Thymus (tissue), 11 donors: ENCODE measurements around the gene COBL. TPM values are rescaled to one million over a fixed set of nuclear protein-coding genes. Genes with fewer than 3 reads are reported as not detected.

Source experiments
- DNase-seq, 9 donors: peaks; one replicate each; pipeline ENCODE4 v3.0.0-alpha.2; 2013; ENCODE audit warnings: low spot score in 9 of 9, low read depth in 6 of 9, missing footprints in 1 of 9
- H3K27ac ChIP-seq, 2 donors: one replicate each; pipeline ENCODE4 v1.5.1; 2013; ENCODE audit warnings: control low read depth in 1 of 2, low read depth in 1 of 2, low read length in 1 of 2, mild to moderate bottlenecking in 1 of 2, moderate library complexity in 1 of 2
- H3K27me3 ChIP-seq, 2 donors: one replicate each; pipeline ENCODE4 v1.5.1; 2013; ENCODE audit warnings: low read length in 1 of 2; ENCODE audit not compliant: control insufficient read depth in 2 of 2, insufficient read depth in 1 of 2
- H3K36me3 ChIP-seq, 2 donors: one replicate each; pipeline ENCODE4 v1.5.1; 2013; ENCODE audit warnings: low read length in 1 of 2, mild to moderate bottlenecking in 1 of 2, moderate library complexity in 1 of 2; ENCODE audit not compliant: control insufficient read depth in 2 of 2, insufficient read depth in 2 of 2
- H3K4me1 ChIP-seq, 2 donors: one replicate each; pipeline ENCODE4 v1.5.1; 2013; ENCODE audit warnings: low read length in 2 of 2; ENCODE audit not compliant: control insufficient read depth in 2 of 2, insufficient read depth in 2 of 2
- H3K4me3 ChIP-seq, 2 donors: one replicate each; pipeline ENCODE4 v1.5.1; 2013; ENCODE audit warnings: low read length in 2 of 2, control low read depth in 1 of 2, mild to moderate bottlenecking in 1 of 2
- H3K9me3 ChIP-seq, 2 donors: one replicate each; pipeline ENCODE4 v1.5.1; 2013; ENCODE audit warnings: low read length in 1 of 2, mild to moderate bottlenecking in 1 of 2; ENCODE audit not compliant: control insufficient read depth in 2 of 2, insufficient read depth in 1 of 2
- WGBS: extraction: QIAGEN DNeasy Blood & Tissue Kit; methylation state at CpG from one replicate; pipeline ENCODE4 v1.1.7; 2013; 5-methylcytosine and 5-hydroxymethylcytosine counted together
- polyA plus RNA-seq: library from polyadenylated mRNA; stranded (reverse); fragments of 200-250 nt; gene quantifications from one replicate; pipeline ENCODE4 v1.2.3, GENCODE V29; 2013
- total RNA-seq: library from RNA; stranded (reverse); fragments of 120-200 nt; gene quantifications from one replicate; pipeline ENCODE4 v1.2.4, GENCODE V29; 2013
- donor health status: healthy.

Gene COBL
- total and polyA plus RNA-seq, 2 donors: 0.66 to 2.0 TPM

DNA sequence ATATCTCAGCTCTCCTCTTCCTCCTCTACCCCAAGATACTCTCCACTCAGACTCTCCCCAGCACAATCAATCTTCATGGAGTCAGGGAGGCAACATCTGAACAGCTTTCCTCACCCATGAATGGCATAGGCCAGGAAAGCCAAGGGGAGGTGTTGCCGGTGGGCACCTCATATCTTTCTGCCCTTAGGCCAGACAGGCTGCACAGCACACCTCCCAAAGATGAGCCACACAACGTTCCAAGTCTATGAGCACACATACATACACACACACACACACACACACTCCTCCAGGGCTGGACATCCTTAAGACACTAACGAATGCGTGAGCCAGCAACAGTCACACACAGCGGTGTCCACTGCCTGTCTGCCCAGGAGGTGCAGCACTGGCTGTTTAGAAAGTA lies 17.7 kb downstream of the COBL start:
- 96% methylated on average over 5 of the region's 5 CpGs for WGBS
- Histone ChIP-seq H3K4me3 (no peak overlapping the region), H3K36me3 (no peaks in the 10 kb centered on the region), H3K4me1 (no peaks in the 10 kb centered on the region), H3K27ac (no peak overlapping the region), H3K27me3 (no peaks in the 10 kb centered on the region), H3K9me3 (no peaks in the 10 kb centered on the region)
- DNase-seq: no peak

DNA sequence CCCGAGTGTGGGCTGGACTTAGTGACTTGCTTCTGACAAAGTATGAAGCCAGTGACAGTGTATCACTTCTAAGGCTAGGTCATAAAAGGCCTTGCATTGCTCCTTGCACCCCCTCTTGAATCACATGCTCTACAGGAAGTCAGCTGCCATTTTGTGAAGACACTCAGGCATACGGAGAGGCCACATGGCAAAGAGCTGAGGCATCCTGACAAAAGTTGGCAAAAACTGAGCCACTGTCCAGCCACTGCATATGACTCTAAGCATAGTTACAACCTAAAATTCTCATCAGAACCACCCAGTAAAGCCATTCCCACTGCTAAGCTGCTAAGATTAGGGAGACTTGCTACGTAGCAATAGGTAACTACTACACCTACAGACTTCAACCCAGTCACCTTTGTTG lies 18.6 kb downstream of the COBL start:
- H3K27ac ChIP-seq: no peak overlapping the region
- no peak for DNase-seq
- no peaks in the 10 kb centered on the region for H3K4me1 ChIP-seq
- H3K36me3 ChIP-seq: no peaks in the 10 kb centered on the region
- no peak overlapping the region for H3K4me3 ChIP-seq
- no peaks in the 10 kb centered on the region for H3K27me3 ChIP-seq
- 98% methylated on average over 3 of the region's 3 CpGs for WGBS
- H3K9me3 ChIP-seq: no peaks in the 10 kb centered on the region

DNA sequence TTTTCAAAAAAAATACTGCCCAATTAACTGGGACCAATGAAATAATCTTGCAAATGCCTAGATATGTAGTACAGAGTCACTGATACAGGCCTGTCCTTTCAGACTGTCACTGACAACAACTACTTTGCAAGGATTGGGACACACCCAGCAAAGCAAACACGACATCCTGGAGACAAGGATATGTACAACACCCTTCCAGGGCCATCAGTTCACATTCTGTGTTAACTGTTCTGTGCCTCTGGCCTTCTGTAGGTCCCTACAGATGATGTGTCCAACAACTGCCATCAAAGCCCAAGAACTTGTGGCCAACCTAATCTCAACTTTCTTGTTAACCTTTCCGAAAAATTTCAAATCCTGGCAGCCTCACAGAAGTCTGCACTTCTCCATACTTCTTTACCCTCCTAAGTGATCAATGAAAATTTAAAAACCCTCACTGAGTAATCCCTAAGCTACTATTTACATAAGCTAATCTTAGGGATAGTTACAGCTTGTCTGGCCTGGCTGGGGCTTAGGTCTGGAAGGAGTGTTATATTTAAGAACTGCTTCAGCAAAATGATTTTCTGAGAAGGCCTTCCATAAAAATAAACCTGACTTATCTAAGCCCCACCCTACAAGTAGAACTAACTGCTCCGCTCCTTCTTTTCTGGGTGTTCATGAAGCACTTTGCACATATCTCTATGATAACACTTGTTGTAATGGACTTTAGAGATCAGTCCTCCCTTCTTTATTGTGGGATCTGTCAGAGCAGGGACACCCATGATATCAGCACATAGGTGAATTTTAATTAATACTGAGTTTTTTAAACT lies 21.0 kb downstream of the COBL start:
- H3K4me1 ChIP-seq: no peaks in the 10 kb centered on the region
- no peaks in the 10 kb centered on the region for H3K36me3 ChIP-seq
- DNase-seq: no peak
- H3K4me3 ChIP-seq: no peak overlapping the region
- H3K27me3 ChIP-seq: no peaks in the 10 kb centered on the region
- H3K27ac ChIP-seq: no peak overlapping the region
- 92% methylated on average over 3 of the region's 3 CpGs for WGBS
- no peaks in the 10 kb centered on the region for H3K9me3 ChIP-seq

DNA sequence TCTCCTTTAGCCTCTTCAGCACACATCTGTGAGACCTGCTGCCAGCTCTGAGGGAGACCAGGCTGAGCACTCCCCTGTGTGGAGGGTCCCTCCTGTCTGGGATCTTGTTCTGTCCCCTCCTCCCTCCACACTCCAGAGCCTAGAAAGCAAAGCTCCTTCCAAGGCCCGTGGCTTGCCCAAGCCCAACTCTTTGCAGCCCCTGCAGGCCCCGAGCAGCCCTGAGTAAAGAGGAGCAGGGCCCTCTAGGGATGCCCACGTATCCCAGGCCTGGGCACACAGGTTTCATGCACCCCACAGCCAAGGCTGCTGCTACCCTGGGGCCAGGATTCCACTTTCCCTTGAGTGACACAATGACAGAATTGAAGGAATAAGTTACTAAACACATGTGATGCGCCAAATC lies 24.0 kb downstream of the COBL start:
- Histone ChIP-seq H3K36me3 (no peaks in the 10 kb centered on the region), H3K9me3 (no peaks in the 10 kb centered on the region), H3K4me3 (no peak overlapping the region), H3K27ac (no peak overlapping the region), H3K4me1 (no peaks in the 10 kb centered on the region), H3K27me3 (no peaks in the 10 kb centered on the region)
- 82% methylated on average over 4 of the region's 4 CpGs for WGBS
- no peak for DNase-seq

DNA sequence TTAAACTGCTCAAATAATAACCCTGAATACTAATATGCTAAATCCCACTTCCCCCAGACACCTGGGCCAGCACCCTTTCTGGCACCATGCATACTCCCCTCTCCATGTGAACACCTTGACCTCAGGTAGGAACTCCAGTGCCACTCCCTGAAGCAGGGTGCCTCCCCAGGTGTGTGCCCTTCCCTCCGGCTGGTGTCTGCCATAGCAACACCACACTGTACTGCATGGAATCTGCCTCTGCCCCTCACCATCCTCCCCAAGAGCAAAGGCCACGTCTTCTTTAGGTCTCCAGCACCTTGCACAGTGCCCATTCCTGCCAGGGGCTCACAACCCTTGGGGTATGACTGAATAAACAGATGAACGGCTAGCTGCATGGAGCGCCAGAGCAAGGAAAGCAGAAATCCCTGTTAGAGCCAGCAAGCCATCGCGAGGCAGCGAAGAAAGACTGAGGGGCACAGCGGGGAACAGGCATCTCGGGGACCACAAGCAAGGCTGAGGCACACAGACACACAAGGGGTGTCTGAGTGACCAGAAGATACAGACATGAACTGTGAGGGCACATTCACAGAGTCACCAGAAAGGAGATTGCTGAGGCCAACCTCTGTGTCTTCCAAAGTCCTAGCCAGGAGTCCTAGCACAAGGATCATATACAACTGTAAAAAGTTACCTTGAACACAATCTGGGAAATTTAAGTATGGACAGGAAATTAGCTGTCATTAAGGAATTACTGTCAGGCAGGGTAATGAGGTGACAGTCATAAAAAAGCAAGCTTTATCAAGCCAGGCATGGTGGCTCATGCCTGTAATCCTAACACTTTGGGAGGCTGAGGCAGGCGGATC lies 25.7 kb downstream of the COBL start:
- no peak for DNase-seq
- Histone ChIP-seq H3K9me3 (no peaks in the 10 kb centered on the region), H3K27me3 (no peaks in the 10 kb centered on the region), H3K4me1 (no peaks in the 10 kb centered on the region), H3K27ac (no peak overlapping the region), H3K36me3 (no peaks in the 10 kb centered on the region), H3K4me3 (no peak overlapping the region)
- 94% methylated on average over 10 of the region's 10 CpGs for WGBS

DNA sequence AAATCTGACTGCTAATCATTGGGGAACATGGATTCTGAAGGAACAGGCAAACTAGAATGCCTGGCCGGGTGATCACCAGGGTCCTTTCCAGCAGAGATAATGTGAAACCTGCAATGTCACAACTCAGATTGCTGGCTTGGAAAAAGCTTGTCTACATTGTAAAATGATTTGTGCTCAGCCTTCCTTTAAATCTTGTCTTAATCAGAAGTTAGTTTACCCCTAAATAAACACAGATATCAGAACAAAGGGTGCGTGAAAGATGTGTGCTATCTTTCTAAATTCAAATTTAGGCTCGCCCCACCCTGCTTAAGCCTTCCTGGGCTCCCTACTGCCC lies 26.3 kb downstream of the COBL start:
- WGBS: 96% methylated on average over 3 of the region's 3 CpGs
- Histone ChIP-seq H3K27me3 (no peaks in the 10 kb centered on the region), H3K36me3 (no peaks in the 10 kb centered on the region), H3K27ac (no peak overlapping the region), H3K4me3 (no peak overlapping the region), H3K9me3 (no peaks in the 10 kb centered on the region), H3K4me1 (no peaks in the 10 kb centered on the region)
- no peak for DNase-seq

DNA sequence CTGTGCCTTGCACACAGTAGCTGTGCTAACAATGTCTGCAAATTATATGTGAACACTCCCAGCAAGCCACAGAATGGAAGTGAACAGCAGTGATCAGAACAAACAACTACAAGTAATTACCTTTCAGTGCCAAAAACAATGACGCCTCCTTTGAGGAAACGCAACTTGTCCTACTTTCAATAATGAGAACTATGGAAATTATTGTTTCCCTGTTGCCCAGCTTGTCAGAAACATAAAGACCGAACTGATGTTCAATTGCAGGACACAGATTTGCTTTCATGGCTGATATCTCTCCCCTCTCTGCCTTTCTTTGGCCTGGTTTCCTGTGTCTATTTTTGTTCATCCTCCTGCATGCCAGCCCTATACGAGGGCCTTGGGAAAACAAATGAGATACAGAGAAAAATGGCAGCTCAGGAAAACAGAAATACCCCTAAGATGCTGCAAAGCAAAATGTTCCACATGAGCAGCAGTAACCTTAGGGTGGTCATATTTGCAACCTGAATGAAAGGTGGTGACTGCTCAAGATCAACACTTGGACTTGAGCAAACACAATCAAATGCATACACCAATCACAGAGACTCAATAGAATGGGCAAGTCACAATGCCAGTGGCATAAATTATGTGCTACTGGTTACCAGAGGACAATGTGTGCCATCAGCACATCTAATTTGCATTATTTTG lies 26.8 kb downstream of the COBL start:
- Histone ChIP-seq H3K4me3 (no peak overlapping the region), H3K36me3 (no peaks in the 10 kb centered on the region), H3K4me1 (no peaks in the 10 kb centered on the region), H3K27ac (no peak overlapping the region), H3K9me3 (no peaks in the 10 kb centered on the region), H3K27me3 (no peaks in the 10 kb centered on the region)
- DNase-seq: no peak
- 63% methylated on average over 4 of the region's 4 CpGs for WGBS

DNA sequence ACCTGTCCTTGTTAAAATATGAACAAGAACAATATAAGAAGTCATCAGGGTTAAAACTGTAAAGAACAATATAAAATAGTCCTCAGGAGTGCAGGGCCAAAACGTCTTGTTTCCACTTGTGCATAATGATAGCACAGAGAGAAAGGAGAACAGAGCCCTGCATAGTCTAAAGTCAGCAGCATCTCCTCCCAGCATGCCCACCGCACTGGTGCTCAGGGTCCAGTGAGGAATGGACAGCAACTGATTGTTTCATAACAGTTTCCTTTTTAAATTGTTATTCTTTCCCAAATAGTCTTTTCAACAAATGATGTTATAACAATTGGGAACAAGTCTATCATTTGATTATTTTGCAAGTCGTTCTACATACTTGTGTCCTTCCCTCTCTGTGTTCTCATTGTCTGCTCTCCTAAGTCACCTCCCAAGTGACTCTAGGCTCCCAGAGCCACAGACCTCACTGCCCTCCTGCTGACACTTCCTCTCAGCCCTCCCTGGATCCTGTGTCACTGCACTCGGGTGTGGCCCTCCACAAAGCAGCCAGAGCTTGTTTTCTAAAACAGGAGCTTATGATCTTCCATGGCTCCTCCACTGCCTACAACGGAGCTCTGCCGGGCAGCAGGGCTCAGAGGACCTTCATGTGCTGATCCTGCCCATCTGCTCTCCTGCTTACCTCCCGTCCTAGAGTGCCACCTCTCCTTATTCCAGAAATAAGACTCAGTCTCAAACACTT lies 27.6 kb downstream of the COBL start:
- WGBS: 70% methylated on average over 7 of the region's 7 CpGs
- no peaks in the 10 kb centered on the region for H3K36me3 ChIP-seq
- H3K4me1 ChIP-seq: no peaks in the 10 kb centered on the region
- no peak for DNase-seq
- H3K27ac ChIP-seq: no peak overlapping the region
- H3K9me3 ChIP-seq: no peaks in the 10 kb centered on the region
- no peak overlapping the region for H3K4me3 ChIP-seq
- no peaks in the 10 kb centered on the region for H3K27me3 ChIP-seq
